Head of caudate nucleus (tissue), 42 donors: ENCODE data around the gene CPNE4.

ENCODE experiments used
- DNase-seq, 42 donors: peaks; one replicate each; pipeline versions ENCODE4 v3.0.0 to v3.0.0-alpha.2; 2020 to 2021; ENCODE audit warnings: mixed read lengths in 7 of 42
- intact Hi-C: fragments of 100-400 bp; cut with DNase I; formaldehyde crosslinking; loops from one replicate; pipeline ENCODE4 v1.15.0; 2022

The CPNE4 gene

GRCh38 chr3:131658771-131659170 lies 376.0 kb downstream of the CPNE4 start:
- DNase-seq = no peak
- intact Hi-C loops = no loop called here

GRCh38 chr3:131658115-131658514 lies 376.7 kb downstream of the CPNE4 start:
- intact Hi-C loops = no loop called here
- DNase-seq = no peak

- intact Hi-C loops = no loop called here
- no peak for DNase-seq
Measured at GRCh38 chr3:131655070-131655690, 379.6 kb downstream of the CPNE4 start.

- intact Hi-C loops = no loop called here
- no peak for DNase-seq
Measured at GRCh38 chr3:131645638-131646037, 389.2 kb downstream of the CPNE4 start.

- intact Hi-C loops = no loop called here
- no peak for DNase-seq
Measured at GRCh38 chr3:131636266-131636775, 398.5 kb downstream of the CPNE4 start.

- intact Hi-C loops = no loop called here
- no peak for DNase-seq
Measured at GRCh38 chr3:131630807-131631206, 404.0 kb downstream of the CPNE4 start.

GRCh38 chr3:131630097-131630496 lies 404.7 kb downstream of the CPNE4 start:
- intact Hi-C loops = no loop called here
- DNase-seq = no peak

GRCh38 chr3:131623431-131623830 lies 411.4 kb downstream of the CPNE4 start:
- intact Hi-C loops = no loop called here
- peak in 1 of 42 donors; percentile 3 for DNase-seq

- intact Hi-C loops = no loop called here
- DNase-seq = no peak
Measured at GRCh38 chr3:131622726-131623125, 412.1 kb downstream of the CPNE4 start.

GRCh38 chr3:131620977-131621376 lies 413.8 kb downstream of the CPNE4 start:
- DNase-seq = no peak
- intact Hi-C loops = no loop called here

GRCh38 chr3:131619821-131620220 lies 415.0 kb downstream of the CPNE4 start:
- DNase-seq = no peak
- intact Hi-C loops = no loop called here

GRCh38 chr3:131616719-131617118 lies 418.1 kb downstream of the CPNE4 start:
- no peak for DNase-seq
- intact Hi-C loops = no loop called here

GRCh38 chr3:131612745-131613144 lies 422.1 kb downstream of the CPNE4 start:
- intact Hi-C loops = no loop called here
- DNase-seq = no peak

GRCh38 chr3:131610174-131610573 lies 424.6 kb downstream of the CPNE4 start:
- intact Hi-C loops = no loop called here
- no peak for DNase-seq

GRCh38 chr3:131608741-131609140 lies 426.1 kb downstream of the CPNE4 start:
- DNase-seq = no peak
- intact Hi-C loops = no loop called here

GRCh38 chr3:131608296-131608695 lies 426.5 kb downstream of the CPNE4 start:
- no peak for DNase-seq
- intact Hi-C loops = no loop called here

GRCh38 chr3:131605916-131606315 lies 428.9 kb downstream of the CPNE4 start:
- no peak for DNase-seq
- intact Hi-C loops = no loop called here

- intact Hi-C loops = no loop called here
- DNase-seq = no peak
Measured at GRCh38 chr3:131602011-131602779, 432.6 kb downstream of the CPNE4 start.

- DNase-seq = no peak
- intact Hi-C loops = no loop called here
Measured at GRCh38 chr3:131597816-131598215, 437.0 kb downstream of the CPNE4 start.

- DNase-seq = no peak
- intact Hi-C loops = no loop called here
Measured at GRCh38 chr3:131596884-131597283, 437.9 kb downstream of the CPNE4 start.
